ENCODE data around the gene KRTAP10-7. TPM values are rescaled to one million over a fixed set of nuclear protein-coding genes. Genes with fewer than 3 reads are reported as not detected.

Gene KRTAP10-7
- total and polyA plus RNA-seq, 2 experiments from 2014 or later: not detected

DNA sequence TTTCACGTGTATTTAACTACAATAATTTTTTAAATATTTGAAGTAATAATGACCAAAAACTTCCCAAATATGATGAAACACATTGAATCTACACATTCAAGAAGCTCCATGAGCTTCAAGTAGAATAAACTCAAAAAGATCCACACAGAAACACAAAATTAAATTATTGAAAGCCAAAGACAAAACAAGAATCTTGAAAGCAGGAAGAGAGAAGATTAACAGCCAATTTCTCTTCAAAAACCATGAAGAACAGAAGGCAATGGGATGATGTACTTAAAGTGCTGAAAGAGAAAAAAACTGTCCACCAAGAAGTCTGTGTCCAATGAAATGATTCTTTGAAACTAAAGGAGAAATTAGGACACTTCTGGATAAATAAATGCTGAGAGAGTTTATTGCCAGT lies 31.7 kb downstream of the KRTAP10-7 start (continued):
- TF ChIP-seq, protein P1, sequence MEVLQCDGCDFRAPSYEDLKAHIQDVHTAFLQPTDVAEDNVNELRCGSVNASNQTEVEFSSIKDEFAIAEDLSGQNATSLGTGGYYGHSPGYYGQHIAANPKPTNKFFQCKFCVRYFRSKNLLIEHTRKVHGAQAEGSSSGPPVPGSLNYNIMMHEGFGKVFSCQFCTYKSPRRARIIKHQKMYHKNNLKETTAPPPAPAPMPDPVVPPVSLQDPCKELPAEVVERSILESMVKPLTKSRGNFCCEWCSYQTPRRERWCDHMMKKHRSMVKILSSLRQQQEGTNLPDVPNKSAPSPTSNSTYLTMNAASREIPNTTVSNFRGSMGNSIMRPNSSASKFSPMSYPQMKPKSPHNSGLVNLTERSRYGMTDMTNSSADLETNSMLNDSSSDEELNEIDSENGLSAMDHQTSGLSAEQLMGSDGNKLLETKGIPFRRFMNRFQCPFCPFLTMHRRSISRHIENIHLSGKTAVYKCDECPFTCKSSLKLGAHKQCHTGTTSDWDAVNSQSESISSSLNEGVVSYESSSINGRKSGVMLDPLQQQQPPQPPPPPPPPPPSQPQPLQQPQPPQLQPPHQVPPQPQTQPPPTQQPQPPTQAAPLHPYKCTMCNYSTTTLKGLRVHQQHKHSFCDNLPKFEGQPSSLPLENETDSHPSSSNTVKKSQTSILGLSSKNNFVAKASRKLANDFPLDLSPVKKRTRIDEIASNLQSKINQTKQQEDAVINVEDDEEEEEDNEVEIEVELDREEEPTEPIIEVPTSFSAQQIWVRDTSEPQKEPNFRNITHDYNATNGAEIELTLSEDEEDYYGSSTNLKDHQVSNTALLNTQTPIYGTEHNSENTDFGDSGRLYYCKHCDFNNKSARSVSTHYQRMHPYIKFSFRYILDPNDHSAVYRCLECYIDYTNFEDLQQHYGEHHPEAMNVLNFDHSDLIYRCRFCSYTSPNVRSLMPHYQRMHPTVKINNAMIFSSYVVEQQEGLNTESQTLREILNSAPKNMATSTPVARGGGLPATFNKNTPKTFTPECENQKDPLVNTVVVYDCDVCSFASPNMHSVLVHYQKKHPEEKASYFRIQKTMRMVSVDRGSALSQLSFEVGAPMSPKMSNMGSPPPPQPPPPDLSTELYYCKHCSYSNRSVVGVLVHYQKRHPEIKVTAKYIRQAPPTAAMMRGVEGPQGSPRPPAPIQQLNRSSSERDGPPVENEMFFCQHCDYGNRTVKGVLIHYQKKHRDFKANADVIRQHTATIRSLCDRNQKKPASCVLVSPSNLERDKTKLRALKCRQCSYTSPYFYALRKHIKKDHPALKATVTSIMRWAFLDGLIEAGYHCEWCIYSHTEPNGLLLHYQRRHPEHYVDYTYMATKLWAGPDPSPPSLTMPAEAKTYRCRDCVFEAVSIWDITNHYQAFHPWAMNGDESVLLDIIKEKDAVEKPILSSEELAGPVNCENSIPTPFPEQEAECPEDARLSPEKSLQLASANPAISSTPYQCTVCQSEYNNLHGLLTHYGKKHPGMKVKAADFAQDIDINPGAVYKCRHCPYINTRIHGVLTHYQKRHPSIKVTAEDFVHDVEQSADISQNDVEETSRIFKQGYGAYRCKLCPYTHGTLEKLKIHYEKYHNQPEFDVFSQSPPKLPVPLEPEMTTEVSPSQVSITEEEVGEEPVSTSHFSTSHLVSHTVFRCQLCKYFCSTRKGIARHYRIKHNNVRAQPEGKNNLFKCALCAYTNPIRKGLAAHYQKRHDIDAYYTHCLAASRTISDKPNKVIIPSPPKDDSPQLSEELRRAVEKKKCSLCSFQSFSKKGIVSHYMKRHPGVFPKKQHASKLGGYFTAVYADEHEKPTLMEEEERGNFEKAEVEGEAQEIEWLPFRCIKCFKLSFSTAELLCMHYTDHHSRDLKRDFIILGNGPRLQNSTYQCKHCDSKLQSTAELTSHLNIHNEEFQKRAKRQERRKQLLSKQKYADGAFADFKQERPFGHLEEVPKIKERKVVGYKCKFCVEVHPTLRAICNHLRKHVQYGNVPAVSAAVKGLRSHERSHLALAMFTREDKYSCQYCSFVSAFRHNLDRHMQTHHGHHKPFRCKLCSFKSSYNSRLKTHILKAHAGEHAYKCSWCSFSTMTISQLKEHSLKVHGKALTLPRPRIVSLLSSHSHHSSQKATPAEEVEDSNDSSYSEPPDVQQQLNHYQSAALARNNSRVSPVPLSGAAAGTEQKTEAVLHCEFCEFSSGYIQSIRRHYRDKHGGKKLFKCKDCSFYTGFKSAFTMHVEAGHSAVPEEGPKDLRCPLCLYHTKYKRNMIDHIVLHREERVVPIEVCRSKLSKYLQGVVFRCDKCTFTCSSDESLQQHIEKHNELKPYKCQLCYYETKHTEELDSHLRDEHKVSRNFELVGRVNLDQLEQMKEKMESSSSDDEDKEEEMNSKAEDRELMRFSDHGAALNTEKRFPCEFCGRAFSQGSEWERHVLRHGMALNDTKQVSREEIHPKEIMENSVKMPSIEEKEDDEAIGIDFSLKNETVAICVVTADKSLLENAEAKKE (CRISPR knock-in tag; IDR thresholded peaks at IDR 0.05): no peak
- no peak for TF ChIP-seq STAT1 (IDR thresholded peaks at IDR 0.05; ENCODE audit: unreplicated experiment)
- TF ChIP-seq EZH2 (IDR thresholded peaks at IDR 0.05; ENCODE audit: low read depth, unreplicated experiment): no peak
- no peak for TF ChIP-seq JUNB (IDR thresholded peaks at IDR 0.05; ENCODE audit: unreplicated experiment)
- TF ChIP-seq ZNF331 (CRISPR knock-in tag; IDR thresholded peaks at IDR 0.05; ENCODE audit: low read depth): no peak
- TF ChIP-seq, protein P2, sequence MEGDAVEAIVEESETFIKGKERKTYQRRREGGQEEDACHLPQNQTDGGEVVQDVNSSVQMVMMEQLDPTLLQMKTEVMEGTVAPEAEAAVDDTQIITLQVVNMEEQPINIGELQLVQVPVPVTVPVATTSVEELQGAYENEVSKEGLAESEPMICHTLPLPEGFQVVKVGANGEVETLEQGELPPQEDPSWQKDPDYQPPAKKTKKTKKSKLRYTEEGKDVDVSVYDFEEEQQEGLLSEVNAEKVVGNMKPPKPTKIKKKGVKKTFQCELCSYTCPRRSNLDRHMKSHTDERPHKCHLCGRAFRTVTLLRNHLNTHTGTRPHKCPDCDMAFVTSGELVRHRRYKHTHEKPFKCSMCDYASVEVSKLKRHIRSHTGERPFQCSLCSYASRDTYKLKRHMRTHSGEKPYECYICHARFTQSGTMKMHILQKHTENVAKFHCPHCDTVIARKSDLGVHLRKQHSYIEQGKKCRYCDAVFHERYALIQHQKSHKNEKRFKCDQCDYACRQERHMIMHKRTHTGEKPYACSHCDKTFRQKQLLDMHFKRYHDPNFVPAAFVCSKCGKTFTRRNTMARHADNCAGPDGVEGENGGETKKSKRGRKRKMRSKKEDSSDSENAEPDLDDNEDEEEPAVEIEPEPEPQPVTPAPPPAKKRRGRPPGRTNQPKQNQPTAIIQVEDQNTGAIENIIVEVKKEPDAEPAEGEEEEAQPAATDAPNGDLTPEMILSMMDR (conservative IDR thresholded peaks at IDR 0.05; ENCODE audit: low read depth in 2 of 2): no peak
- TF ChIP-seq EZH2phosphoT487 (IDR thresholded peaks at IDR 0.05; ENCODE audit: unreplicated experiment): no peak
